Lower leg skin (tissue), 4 donors: ENCODE data around the gene RBM20. TPM values are rescaled to one million over a fixed set of nuclear protein-coding genes. Genes with fewer than 3 reads are reported as not detected.

ENCODE experiments used
- DNase-seq, 2 donors: peaks; one replicate each; pipeline ENCODE4 v3.0.0-alpha.2; 2019; ENCODE audit warnings: low spot score in 2 of 2
- H3K4me3 ChIP-seq: fragments of 200-600 bp; sonication (generic); 2 replicates; pipeline ENCODE4 v1.5.1; 2017; ENCODE audit warnings: mild to moderate bottlenecking, low read depth; ENCODE audit not compliant: poor library complexity, severe bottlenecking
- CTCF ChIP-seq, 3 donors: fragments of 450-650 bp; IDR thresholded peaks; one replicate each; pipeline ENCODE4 v1.5.1; 2016; ENCODE audit warnings: antibody characterized with exemption in 3 of 3, mild to moderate bottlenecking in 3 of 3, moderate library complexity in 2 of 3
- POLR2A ChIP-seq, 2 donors: fragments of 450-650 bp; IDR thresholded peaks; one replicate each; pipeline ENCODE4 v1.6.1; 2016 to 2017; ENCODE audit warnings: antibody characterized with exemption in 2 of 2, mild to moderate bottlenecking in 1 of 2, moderate library complexity in 1 of 2
- WGBS, 2 donors: methylation state at CpG; one replicate each; pipeline ENCODE4 v1.1.5; 2018; 5-methylcytosine and 5-hydroxymethylcytosine counted together
- intact Hi-C: fragments of 100-400 bp; cut with DNase I; formaldehyde crosslinking; loops from one replicate; pipeline ENCODE4 v1.15.0; 2023; ENCODE audit warnings: low total_unique reads
- total RNA-seq, 4 donors: library from RNA; depleted of rRNA; stranded (reverse); fragments of >200 nt; gene quantifications; one replicate each; pipeline ENCODE4 v1.1.0, GENCODE V29; 2016

RBM20 gene
- total RNA-seq, 4 donors from 2014 or later: 0.66 to 6.2 (median 3.5) TPM

DNA sequence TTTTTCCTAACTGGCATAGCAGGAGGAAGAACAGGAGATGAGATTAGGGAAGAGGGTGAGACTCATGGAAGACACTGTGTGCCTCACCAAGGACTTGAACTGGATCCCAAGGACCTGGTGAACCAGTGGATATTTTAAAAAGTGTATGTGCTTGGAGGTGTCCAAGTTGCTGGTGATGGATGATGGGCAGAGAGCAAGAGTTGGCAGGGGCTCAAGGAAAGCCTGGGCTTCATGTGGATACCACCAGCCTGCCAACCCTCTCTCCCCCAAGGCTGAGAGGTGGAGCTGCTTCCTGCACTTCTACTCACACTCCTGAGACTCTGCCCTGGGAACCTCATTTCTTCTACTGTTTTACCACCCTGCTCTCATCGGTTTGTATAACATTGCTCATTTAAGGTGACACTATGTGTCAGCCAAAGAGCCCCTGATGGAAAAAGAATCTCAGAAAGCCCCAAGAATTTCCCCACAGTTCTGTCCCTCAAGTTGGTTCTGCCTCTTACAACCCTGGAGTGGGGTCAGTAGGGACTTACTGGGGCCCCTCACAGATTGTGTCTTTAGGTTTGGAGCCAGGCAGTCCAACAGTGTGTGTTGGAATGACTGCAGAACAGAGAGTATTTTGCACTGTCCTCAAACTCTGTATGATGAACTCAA lies 171.3 kb downstream of the RBM20 start:
- no peak for DNase-seq
- no peak overlapping the region for H3K4me3 ChIP-seq
- intact Hi-C loops: no loop called here
- WGBS, 2 donors: 43 to 50% methylated on average over 1 of the region's 1 CpG
- TF ChIP-seq POLR2A (IDR thresholded peaks at IDR 0.05): no peak
- no peak for TF ChIP-seq CTCF (IDR thresholded peaks at IDR 0.05)

DNA sequence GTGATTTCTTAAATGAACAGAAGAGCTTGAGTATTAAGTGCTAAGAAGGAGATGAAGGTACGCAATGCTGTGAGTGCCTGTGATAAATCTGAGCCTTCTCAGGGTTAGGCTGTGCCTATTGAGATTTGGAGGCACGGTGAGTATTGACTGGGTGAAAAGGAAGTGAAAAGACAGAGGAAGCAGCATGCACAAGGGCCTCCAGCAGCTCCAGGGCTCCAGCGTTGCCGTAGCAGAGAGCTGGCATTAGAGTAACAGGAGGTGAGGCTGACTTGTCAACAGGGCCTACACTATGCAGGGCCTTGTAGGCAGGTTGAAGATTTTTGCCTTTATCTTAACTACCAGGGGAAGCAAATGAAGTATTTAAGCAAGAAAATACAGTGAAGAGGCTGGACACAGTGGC lies 173.5 kb downstream of the RBM20 start:
- intact Hi-C loops: no loop called here
- DNase-seq: no peak
- TF ChIP-seq POLR2A (IDR thresholded peaks at IDR 0.05): no peak
- TF ChIP-seq CTCF (IDR thresholded peaks at IDR 0.05): no peak
- WGBS, 2 donors: 53 to 58% methylated on average over 4 of the region's 4 CpGs
- no peak overlapping the region for H3K4me3 ChIP-seq

DNA sequence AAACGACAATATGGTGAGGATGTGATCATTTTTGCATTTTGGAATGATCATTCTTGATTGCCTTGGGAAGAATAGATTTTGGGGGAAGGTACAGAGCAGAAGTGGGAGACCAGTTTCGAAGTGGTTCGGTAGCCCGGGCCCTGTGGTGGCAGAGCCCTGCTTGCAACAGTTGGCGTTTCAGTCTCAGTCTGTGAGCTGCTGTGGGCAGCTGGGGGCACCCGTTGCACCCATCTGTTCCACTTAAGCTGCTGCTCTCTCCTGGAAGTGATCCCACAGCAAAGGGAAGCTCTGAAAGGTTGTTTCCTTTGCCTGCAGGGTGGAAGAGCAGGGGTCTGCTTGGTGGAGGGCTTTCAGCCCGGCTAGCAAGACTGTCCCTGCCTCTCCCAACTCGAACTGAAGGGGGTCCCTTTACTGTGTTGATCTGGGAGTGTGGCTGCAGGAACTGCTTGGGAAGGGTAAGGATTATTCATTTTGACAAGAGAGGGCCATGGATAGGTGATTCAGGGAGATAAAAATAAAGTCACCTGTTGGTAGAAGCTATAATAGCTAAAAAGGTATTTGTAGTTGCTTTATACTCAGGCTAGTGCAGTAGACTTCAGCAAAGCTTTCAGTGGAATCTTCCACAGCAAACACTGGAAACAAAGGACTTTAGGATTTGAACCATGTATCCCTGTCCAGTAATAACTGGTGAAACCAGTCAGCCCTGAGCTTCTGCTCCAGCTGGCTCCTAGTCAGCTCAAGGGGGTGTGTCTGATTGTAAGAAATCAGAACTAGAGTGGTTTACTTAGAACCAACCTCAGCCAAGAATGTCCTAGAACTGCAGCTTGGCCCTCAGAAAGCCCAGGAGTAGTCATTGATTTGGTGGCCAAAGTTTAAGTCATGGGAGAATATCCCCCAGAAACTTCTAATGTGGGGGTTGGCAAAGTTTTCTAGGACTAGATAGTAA lies 174.4 kb downstream of the RBM20 start:
- no peak for DNase-seq
- WGBS, 2 donors: 79 to 80% methylated on average over 8 of the region's 8 CpGs
- no peak overlapping the region for H3K4me3 ChIP-seq
- intact Hi-C loops: no loop called here
- TF ChIP-seq POLR2A (IDR thresholded peaks at IDR 0.05) (no peak), CTCF (IDR thresholded peaks at IDR 0.05) (no peak)

DNA sequence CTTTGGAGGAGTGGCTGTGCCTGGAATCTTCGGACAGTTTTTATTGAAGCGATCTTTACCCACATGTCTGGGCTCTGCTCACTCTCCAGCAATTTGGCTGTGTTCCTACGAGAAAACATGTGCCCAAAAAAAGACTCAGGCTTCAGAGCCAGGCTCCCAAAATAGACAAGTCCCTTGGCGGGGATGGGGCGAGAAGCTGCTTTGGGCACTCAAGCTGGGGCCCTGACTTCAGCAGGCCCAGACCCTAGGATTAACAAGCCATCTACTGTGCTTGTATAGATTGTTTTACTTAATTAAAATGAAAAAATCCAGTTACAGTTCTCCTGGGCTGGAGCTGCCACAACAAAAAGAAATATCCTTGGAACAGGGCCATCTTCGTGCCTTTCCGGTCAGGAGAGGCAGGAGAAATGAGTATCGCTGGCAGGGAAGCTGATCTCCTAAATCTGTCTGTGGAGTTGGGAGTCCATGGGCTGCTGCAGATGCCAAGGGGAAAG lies 176.2 kb downstream of the RBM20 start:
- intact Hi-C loops: no loop called here
- no peak overlapping the region for H3K4me3 ChIP-seq
- peak in 1 of 2 donors; percentile 54 for DNase-seq
- no peak for TF ChIP-seq CTCF (IDR thresholded peaks at IDR 0.05)
- no peak for TF ChIP-seq POLR2A (IDR thresholded peaks at IDR 0.05)
- WGBS, 2 donors: 12 to 20% methylated on average over 8 of the region's 8 CpGs

DNA sequence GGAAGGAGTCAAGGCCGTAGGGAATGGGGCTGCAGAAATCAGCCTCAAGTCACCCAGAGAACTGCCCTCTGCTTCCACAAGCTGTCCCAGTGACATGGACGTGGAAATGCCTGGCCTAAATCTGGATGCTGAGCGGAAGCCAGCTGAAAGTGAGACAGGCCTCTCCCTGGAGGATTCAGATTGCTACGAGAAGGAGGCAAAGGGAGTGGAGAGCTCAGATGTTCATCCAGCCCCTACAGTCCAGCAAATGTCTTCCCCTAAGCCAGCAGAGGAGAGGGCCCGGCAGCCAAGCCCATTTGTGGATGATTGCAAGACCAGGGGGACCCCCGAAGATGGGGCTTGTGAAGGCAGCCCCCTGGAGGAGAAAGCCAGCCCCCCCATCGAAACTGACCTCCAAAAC lies 177.4 kb downstream of the RBM20 start:
- no peak for DNase-seq
- intact Hi-C loops: no loop called here
- WGBS, 2 donors: 57 to 73% methylated on average over 7 of the region's 7 CpGs
- H3K4me3 ChIP-seq: no peak overlapping the region
- TF ChIP-seq POLR2A (IDR thresholded peaks at IDR 0.05): no peak
- no peak for TF ChIP-seq CTCF (IDR thresholded peaks at IDR 0.05)
